Measurements from ENCODE around the gene DDI2. TPM values are rescaled to one million over a fixed set of nuclear protein-coding genes. Genes with fewer than 3 reads are reported as not detected.
A peak's percentile ranks its signal among the peaks of the same experiment; 100 is the strongest.

DDI2 gene
- total and polyA plus RNA-seq, 9 of the 15 experiments (the other 6 are each of a cell fraction or from before 2014, with no cell fraction given): 6.5 to 48.4 (median 21.2) TPM

GRCh38 chr1:15621975-15622374 is 4.7 kb downstream of the DDI2 start:
- Histone ChIP-seq H3K27me3 (ENCODE audit: control insufficient read depth in 2 of 2, insufficient read depth in 2 of 2, low read length in 2 of 2) (no peaks in the 10 kb centered on the region), H3K36me3 (ENCODE audit: control insufficient read depth, insufficient read depth, low read length) (peaks cover 49% of the 10 kb centered on the region), H2AFZ (ENCODE audit: low read depth, low read length) (no peak overlapping the region), H3K4me3 (no peak overlapping the region), H3K4me1 (replicated peaks in 1 of 2; ENCODE audit: control insufficient read depth in 2 of 2, insufficient read depth in 2 of 2, low read length in 2 of 2) (peaks cover 26 to 56% of the 10 kb centered on the region in 2 experiments), H3K9me3 (replicated peaks; ENCODE audit: control insufficient read depth, insufficient read depth, low read depth, low read length) (no peaks in the 10 kb centered on the region), H3K79me2 (ENCODE audit: control insufficient read depth, insufficient read depth, low read length) (peaks cover 97% of the 10 kb centered on the region), H3K9ac (ENCODE audit: insufficient read depth in 1 of 2, low read depth in 2 of 2, low read length in 2 of 2) (peak overlapping the region in 1 of 2 experiments; percentile 31; a peak in 2 of 4 replicates), H3K27ac (ENCODE audit: extremely low read depth, low read depth, low read length) (peak overlapping the region; percentile 45; the same call in 2 of the 3 replicates), H4K20me1 (replicated peaks; ENCODE audit: control insufficient read depth, insufficient read depth, low read length) (peaks cover 9% of the 10 kb centered on the region; the same call in 1 of the 2 replicates), H3K9me1 (ENCODE audit: control insufficient read depth, insufficient read depth, low read length) (no peaks in the 10 kb centered on the region), H3K4me2 (ENCODE audit: insufficient read depth, low read length) (peak overlapping the region; percentile 40)
- no peak for FAIRE-seq
- 30% methylated on average over 5 of the region's 5 CpGs for WGBS (ENCODE audit: insufficient coverage, low coverage, missing lambda C conversion rate)
- intact Hi-C loops (cut with micrococcal nuclease): loop anchor here (5.0 kb wide), 1 partner anchor 80 kb away; no protein-coding TSS in a partner anchor
- in situ Hi-C loops (cut with MboI): no loop called here
- no peak for ATAC-seq
- BruUV-seq (replicated peaks): no TSS peak
- CTCF ChIA-PET (ENCODE audit: low intra/inter-chr PET ratio): interaction anchor here (0.6 kb wide), 1 partner anchor 190 kb away, joined by 3 read pairs; no protein-coding TSS in a partner anchor
- POLR2A ChIA-PET: interaction anchor here (0.5 to 0.9 kb wide), 2 partner anchors 12 to 94 kb away, joined by 3 to 4 read pairs; no protein-coding TSS in a partner anchor
- no peak for DNase-seq (ENCODE audit: extremely low read depth in 1 of 4, low spot score in 3 of 4)
- no peak for TF ChIP-seq TCF7L2 (IDR thresholded peaks at IDR 0.05; ENCODE audit: low read depth, low read length)
- no peak for TF ChIP-seq EP300 (IDR thresholded peaks at IDR 0.05; ENCODE audit: low read length)
- TF ChIP-seq GTF3C2 (IDR thresholded peaks at IDR 0.05; ENCODE audit: borderline replicate concordance, extremely low read depth, insufficient read length): no peak
- TF ChIP-seq ZNF280A (IDR thresholded peaks at IDR 0.05; ENCODE audit: low read depth, partially characterized antibody): no peak
- peak; percentile 78 for TF ChIP-seq ZNF384 (IDR thresholded peaks at IDR 0.05; ENCODE audit: low read depth, low read length)
- TF ChIP-seq CEBPB (tag; IDR thresholded peaks at IDR 0.05): peak; percentile 88
- no peak for TF ChIP-seq ZNF436 (CRISPR knock-in tag; IDR thresholded peaks at IDR 0.05)
- no peak for TF ChIP-seq ZNF696 (CRISPR knock-in tag; conservative IDR thresholded peaks at IDR 0.05)
- no peak for TF ChIP-seq ZNF57 (CRISPR knock-in tag; IDR thresholded peaks at IDR 0.05)
- no peak for TF ChIP-seq SMARCA5 (IDR thresholded peaks at IDR 0.05)
- TF ChIP-seq ARID1B (IDR thresholded peaks at IDR 0.05): peak; percentile 16; the same call in 1 of the 2 replicates
- TF ChIP-seq KAT8 (IDR thresholded peaks at IDR 0.05; ENCODE audit: low read depth): no peak
- TF ChIP-seq RCOR1 (IDR thresholded peaks at IDR 0.05; ENCODE audit: borderline replicate concordance in 1 of 2, low read depth in 2 of 2, low read length in 2 of 2): peak in 1 of 2 experiments; percentile 56; a peak in 1 of 4 replicates
- no peak for TF ChIP-seq PRMT5 (CRISPR knock-in tag; IDR thresholded peaks at IDR 0.05)
- TF ChIP-seq ZNF165 (CRISPR knock-in tag; IDR thresholded peaks at IDR 0.05; ENCODE audit: borderline replicate concordance): no peak
- TF ChIP-seq PATZ1 (CRISPR knock-in tag; IDR thresholded peaks at IDR 0.05; ENCODE audit: borderline replicate concordance): no peak
- TF ChIP-seq SIN3B (IDR thresholded peaks at IDR 0.05; ENCODE audit: low read depth): no peak
